SKM-1 treated with dmso at 0.1 percent for 144 hours (cell line): ENCODE data around the gene PRDM12.

Experiments
- DNase-seq: peaks from one replicate; lab custom pipeline; 2025; ENCODE audit not compliant: unreplicated experiment; lab: John Stamatoyannopoulos, UW

Gene PRDM12

GRCh38 chr9:130687615-130688014 lies 23.2 kb downstream of the PRDM12 start:
- no peak for DNase-seq

- no peak for DNase-seq
These were observed 23.7 kb downstream of the PRDM12 start for GRCh38 chr9:130688072-130688471.

GRCh38 chr9:130689572-130689936 lies 25.2 kb downstream of the PRDM12 start:
- no peak for DNase-seq

GRCh38 chr9:130689937-130690700 lies 25.7 kb downstream of the PRDM12 start:
- DNase-seq: no peak

- DNase-seq: no peak
These were observed 27.9 kb downstream of the PRDM12 start for GRCh38 chr9:130692321-130692720.

- no peak for DNase-seq
These were observed 28.7 kb downstream of the PRDM12 start for GRCh38 chr9:130693101-130693425.

GRCh38 chr9:130693426-130694191 lies 29.2 kb downstream of the PRDM12 start, which contains the start of gene EXOSC2:
TSS of gene EXOSC2 (plus strand) at chr9:130693780. CDS start at chr9:130693792, 12 bp downstream.
- DNase-seq: peak; percentile 90

- DNase-seq: peak; percentile 8
These were observed 29.8 kb downstream of the PRDM12 start for GRCh38 chr9:130694205-130694604.

- no peak for DNase-seq
These were observed 31.8 kb downstream of the PRDM12 start for GRCh38 chr9:130696139-130696650.

- no peak for DNase-seq
These were observed 32.6 kb downstream of the PRDM12 start for GRCh38 chr9:130696996-130697395.

- DNase-seq: no peak
These were observed 34.1 kb downstream of the PRDM12 start for GRCh38 chr9:130698514-130698913.

GRCh38 chr9:130699047-130699446 lies 34.7 kb downstream of the PRDM12 start:
- no peak for DNase-seq

- peak; percentile 56 for DNase-seq
These were observed 36.9 kb downstream of the PRDM12 start for GRCh38 chr9:130701059-130702022.

- DNase-seq: no peak
These were observed 39.1 kb downstream of the PRDM12 start for GRCh38 chr9:130703501-130703900.

- DNase-seq: peak; percentile 46
These were observed 43.0 kb downstream of the PRDM12 start for GRCh38 chr9:130707225-130707976.

GRCh38 chr9:130710822-130711352 lies 46.5 kb downstream of the PRDM12 start:
- DNase-seq: no peak

- no peak for DNase-seq
These were observed 47.1 kb downstream of the PRDM12 start for GRCh38 chr9:130711469-130711868.

- peak; percentile 95 for DNase-seq
These were observed 48.3 kb downstream of the PRDM12 start for GRCh38 chr9:130712564-130713285.

GRCh38 chr9:130713286-130713960 lies 49.0 kb downstream of the PRDM12 start:
- DNase-seq: no peak
